Stimulated activated CD8-positive, alpha-beta memory T cell treated with anti-CD3 and anti-CD28 coated beads, Interleukin-15, amount 100 ng/mL, for 48 hours (primary cell): ENCODE data around the gene GRM1.

Experiments used
- DNase-seq, 2 donors: peaks; one replicate each; pipeline ENCODE4 v3.0.0-alpha.2; 2020; ENCODE audit warnings: low read depth in 2 of 2

The GRM1 gene

GRCh38 chr6:146028851-146029572 is at the start of gene GRM1:
Gene GRM1 (plus strand): TSS chr6:146029062. CDS start chr6:146029518, 456 bp downstream.
- no peak for DNase-seq

GRCh38 chr6:146009338-146009737 is 19.5 kb upstream of the GRM1 start:
- no peak for DNase-seq

- DNase-seq, result no peak
Measured at GRCh38 chr6:146014233-146014632, 14.6 kb upstream of the GRM1 start.

GRCh38 chr6:146017672-146018071 is 11.2 kb upstream of the GRM1 start:
- DNase-seq, result no peak

- no peak for DNase-seq
Measured at GRCh38 chr6:146026873-146027272, 2.0 kb upstream of the GRM1 start.

- no peak for DNase-seq
Measured at GRCh38 chr6:146027586-146028251, 1.1 kb upstream of the GRM1 start.

DNA sequence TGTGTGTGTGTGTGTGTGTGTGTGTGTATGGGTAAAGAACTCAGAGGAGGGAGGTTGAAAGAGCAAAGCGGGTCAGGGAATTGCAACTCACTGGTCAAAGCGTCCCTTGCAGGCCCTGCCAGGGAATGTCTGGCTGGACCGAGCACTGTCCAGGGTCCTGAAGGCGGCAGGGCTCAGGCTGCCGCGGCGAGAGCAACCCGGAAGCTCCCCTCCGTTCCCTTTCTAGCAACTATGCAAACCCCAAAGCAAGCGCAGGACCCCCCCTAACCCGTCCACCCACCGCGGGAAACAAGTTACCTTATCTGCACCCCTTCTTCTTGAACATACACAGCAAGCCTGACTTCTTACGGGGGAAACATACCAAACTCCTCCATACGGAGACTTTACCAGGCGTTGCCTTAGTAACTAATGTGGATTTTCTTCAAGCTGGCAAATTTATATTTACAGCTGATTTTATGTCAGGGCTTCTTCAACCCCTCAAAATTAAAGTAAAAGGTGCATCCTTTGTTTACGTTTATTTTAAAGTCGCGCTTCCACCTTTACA is 538 bp upstream of the GRM1 start:
- peak; percentile 4 to 11 for DNase-seq

DNA sequence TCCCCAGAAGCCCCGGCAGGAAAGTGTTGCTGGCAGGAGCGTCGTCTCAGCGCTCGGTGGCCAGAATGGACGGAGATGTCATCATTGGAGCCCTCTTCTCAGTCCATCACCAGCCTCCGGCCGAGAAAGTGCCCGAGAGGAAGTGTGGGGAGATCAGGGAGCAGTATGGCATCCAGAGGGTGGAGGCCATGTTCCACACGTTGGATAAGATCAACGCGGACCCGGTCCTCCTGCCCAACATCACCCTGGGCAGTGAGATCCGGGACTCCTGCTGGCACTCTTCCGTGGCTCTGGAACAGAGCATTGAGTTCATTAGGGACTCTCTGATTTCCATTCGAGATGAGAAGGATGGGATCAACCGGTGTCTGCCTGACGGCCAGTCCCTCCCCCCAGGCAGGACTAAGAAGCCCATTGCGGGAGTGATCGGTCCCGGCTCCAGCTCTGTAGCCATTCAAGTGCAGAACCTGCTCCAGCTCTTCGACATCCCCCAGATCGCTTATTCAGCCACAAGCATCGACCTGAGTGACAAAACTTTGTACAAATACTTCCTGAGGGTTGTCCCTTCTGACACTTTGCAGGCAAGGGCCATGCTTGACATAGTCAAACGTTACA is 817 bp downstream of the GRM1 start:
- DNase-seq, result no peak

GRCh38 chr6:146032387-146032786 is 3.5 kb downstream of the GRM1 start:
- no peak for DNase-seq

DNA sequence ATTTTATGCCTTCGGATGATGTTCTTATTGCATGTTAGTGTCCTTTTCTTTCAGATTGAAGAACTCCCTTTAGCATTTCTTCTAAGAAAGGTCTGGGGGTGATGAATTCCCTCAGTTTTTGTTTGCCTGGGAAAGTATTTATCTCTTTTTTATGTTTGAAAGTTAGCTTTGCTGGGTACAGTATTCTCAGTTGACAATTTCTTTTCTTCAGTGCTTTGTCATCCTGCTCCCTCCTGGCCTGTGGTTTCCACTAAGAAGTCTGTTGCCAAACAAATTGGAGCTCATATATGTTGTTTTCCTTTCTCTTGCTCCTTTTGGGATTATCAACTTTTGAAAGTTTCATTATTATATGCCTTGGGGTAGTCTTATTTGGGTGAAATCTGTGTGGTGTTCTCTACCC is 11.5 kb downstream of the GRM1 start:
- no peak for DNase-seq

DNA sequence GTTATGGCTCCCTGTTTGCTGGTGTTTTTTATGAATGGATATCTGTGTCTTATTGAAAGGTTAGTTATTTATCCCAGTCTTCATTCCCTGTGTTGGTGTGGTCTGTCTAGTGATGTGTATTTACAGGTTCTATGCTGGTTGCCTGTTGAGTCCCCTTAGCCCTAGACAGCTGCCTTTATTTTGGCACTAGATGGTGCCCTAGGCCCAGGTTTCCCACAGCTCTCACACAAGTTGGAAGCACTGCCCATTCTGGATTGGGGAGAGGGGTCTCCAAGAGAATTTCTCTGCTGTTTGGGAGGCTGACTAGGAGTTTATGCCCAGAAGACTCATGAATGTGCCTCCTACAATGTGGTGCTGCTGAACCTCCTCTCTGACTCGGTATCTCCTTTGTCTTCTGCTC is 12.4 kb downstream of the GRM1 start:
- no peak for DNase-seq

DNA sequence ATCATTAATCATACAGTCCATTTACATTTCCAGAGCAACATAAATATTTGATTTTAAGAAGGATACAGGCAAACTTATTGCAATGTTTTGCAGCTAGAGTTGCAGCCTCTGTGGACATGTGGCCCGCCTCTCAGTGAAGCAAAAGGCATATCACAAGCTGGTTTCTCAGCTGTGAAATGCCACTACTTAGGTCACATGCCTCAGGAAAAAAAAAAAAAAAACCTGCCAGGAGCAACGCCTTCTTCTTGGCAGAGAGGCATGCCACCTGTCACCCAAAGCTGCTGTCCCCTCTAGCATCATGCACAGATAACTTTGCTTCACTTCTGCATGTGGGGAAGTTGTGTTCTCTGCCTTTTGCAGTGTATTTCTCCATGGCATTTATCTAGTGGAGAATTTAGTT is 18.5 kb downstream of the GRM1 start:
- DNase-seq, result no peak

- DNase-seq, result no peak
Measured at GRCh38 chr6:146050168-146050567, 21.3 kb downstream of the GRM1 start.

DNA sequence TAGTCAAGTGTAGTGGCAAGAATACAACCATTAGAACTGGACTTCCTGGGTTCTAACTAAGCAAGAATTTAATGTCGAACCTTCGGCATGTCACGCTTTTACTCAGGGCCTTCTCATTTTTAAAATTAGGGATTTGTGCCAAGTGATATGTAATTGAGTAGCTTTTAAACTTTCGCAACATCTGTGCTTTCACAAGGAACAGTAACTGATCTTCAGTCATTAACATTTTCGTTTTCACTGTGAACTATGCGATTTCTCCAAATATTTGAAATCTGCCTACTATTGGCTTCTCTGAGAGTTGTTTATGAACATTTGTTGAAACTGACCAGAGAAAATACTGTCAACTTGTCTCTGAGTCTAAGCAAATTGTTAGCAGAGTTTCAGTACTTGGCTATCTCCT is 27.6 kb downstream of the GRM1 start:
- DNase-seq, result no peak

DNA sequence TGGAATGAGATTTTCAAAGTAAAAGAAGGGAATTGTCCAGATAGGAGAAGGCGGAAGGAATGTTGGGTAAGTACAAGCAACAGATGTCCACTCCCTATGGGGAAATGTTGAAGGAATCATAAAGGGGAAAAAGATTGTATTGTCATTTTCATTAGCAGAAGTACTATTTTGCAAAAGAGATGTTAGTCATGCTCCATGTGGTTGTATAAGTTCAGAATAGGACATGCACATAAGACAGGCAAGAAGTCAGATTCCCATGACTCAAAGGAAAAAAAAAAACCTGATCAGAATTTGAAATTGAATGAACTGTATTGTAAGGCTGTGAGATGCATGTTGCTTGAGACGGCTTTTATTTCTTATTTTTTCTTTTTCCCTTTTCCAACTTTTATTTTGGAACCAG is 36.8 kb downstream of the GRM1 start:
- no peak for DNase-seq

- DNase-seq, result no peak
Measured at GRCh38 chr6:146066506-146066905, 37.6 kb downstream of the GRM1 start.

DNA sequence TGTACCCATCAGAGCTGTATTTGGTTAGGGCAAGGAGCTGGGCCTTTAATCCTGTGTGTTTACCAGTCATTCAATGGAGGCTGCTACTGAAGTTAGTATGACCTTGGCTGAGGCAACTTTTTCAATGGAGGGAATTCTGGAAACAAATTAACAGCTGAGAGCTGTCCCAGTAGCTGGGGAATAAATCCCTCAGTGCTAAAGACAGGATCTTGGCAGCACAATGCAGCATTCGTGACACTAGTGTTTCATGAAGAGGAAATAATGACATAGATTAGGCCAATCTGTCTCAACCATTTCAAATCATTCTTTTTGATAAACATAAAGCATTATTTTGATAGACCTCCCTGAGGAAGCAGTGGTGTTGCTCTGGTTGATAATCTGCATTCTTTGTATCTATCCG is 42.9 kb downstream of the GRM1 start:
- no peak for DNase-seq

- no peak for DNase-seq
Measured at GRCh38 chr6:146077992-146078391, 49.1 kb downstream of the GRM1 start.

DNA sequence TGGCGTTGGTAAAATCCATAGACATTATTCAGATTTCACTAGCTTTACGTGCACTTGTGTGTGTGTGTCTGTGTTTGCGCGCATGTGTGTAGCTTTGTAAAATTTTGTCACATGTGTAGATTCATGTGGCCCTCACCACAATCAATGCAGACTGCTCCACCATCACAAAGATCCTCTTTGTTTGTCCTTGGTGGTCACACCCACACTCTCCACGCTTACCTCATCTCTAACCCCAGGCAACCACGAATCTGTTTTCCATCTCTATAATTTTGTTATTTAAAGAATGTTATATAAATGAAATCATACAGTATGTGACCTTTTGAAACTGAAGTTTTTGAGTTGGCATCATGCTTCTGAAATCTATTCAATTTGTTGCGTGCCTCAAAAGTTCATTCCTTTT is 58.5 kb downstream of the GRM1 start:
- no peak for DNase-seq

DNA sequence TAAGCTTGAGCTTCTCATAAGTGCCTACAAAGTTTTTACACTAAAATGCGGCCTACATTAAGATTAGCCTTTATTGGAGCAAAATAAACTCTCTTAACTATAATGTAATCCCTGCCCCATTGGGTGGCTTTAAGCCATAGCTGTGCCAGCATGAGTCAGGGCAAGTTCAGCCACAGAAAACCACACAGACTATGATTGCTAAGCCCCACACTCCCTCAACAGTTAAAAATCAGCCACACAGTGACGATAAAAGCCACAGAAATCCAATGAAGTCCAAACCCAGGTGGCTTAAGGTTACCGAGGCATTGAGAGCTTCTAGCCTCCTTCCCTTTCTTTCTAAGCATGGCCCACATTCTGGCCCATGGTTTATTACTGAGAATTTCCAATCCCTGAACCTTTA is 61.6 kb downstream of the GRM1 start:
- DNase-seq, result no peak

DNA sequence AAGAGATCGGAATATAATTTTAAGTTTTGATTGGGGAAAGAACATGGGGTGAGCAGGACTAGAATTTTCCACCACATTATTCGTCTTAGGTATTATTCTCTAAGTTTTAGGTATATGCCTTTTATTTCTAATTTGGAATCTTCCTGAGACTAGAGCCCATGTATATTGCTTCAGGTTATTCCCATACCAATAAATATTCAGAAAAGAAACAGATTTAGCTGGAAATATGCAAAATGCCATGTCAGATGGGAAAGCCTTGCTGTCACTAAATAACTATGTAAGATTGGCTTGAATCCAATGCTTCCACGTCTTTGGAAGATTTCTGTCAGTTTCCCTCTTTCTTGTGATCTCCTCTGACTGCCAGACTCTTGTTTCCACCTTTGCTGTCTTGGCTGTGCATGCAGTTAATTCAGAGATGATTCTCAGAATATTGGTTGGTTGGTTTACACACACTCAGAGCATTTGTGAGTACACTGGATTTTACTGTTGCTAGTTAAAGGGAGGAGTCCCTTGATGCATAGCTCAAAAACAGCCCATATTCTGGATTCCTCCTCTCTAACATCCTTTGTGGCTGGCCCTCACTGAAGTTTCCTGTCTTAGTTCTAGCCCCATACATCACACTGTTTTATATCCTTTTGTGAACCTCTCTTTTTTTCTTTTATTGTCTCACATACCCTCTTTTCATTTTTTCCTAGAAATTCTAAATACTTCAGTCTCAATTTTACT is 64.3 kb downstream of the GRM1 start:
- DNase-seq, result no peak

- DNase-seq, result no peak
Measured at GRCh38 chr6:146095481-146095880, 66.6 kb downstream of the GRM1 start.
